Stimulated activated CD8-positive, alpha-beta memory T cell treated with anti-CD3 and anti-CD28 coated beads, Interleukin-4, amount 100 ng/mL, for 24 hours (primary cell): Measurements from ENCODE around the gene SERPINE1.
"Not testable (repeated sequence)": the region's sequence is repeated elsewhere in the genome, so short reads cannot be mapped to it uniquely, and the experiment has no call there.

Experiments used
- DNase-seq: peaks from one replicate; pipeline ENCODE4 v3.0.0-alpha.2; 2020; ENCODE audit warnings: low read depth

SERPINE1 gene

GRCh38 chr7:101102026-101102425 lies 24.9 kb upstream of the SERPINE1 start:
- no peak for DNase-seq

- not testable (repeated sequence) for DNase-seq
Observed at GRCh38 chr7:101103701-101104100, 23.2 kb upstream of the SERPINE1 start.

DNA sequence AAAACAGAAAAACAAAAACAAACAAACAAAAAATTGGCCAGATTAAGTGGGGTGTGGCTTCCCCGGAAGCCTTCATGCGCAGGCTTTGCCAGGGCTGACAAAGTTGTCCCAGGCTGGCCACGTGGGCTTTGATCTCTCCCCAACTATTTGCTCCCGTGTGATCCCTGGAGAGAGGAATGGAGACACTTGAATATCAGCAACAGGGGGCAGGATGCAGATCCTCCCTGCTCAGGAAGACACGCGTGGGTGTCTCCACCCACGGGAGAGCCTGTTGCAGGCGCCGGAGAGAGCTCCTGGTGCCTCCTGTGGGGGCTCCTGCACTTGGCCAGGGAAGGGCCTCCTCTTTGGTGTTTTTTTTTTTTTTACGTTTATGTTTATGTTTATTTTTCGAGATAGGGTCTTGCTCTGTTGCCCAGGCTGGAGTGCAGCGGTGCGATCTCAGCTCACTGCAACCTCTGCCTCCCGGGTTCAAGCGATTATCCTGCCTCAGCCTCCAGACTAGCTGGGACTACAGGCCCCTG lies 22.7 kb upstream of the SERPINE1 start:
- no peak for DNase-seq

GRCh38 chr7:101104799-101105198 lies 22.1 kb upstream of the SERPINE1 start:
- DNase-seq: no peak

- DNase-seq: not testable (repeated sequence)
Observed at GRCh38 chr7:101105248-101105647, 21.7 kb upstream of the SERPINE1 start.

DNA sequence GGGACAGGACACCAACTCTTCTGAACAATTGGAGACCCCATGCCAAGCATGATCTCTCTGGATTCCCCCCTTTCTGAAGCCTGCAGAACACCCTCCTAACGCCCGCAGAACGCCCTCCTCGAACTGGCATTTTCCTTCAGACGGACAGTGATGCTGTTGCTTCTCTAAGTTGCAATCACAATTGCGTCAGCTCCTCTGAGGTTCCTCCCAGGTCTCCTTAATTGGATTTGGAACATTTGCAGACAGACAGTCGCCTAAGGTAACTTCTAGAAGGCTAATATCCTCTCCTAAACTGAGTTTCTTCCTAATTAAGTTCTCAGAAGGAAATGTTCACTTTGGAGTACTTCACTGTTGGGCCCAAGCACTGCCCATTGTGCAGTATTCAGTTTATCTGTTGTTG lies 20.5 kb upstream of the SERPINE1 start:
- no peak for DNase-seq

DNA sequence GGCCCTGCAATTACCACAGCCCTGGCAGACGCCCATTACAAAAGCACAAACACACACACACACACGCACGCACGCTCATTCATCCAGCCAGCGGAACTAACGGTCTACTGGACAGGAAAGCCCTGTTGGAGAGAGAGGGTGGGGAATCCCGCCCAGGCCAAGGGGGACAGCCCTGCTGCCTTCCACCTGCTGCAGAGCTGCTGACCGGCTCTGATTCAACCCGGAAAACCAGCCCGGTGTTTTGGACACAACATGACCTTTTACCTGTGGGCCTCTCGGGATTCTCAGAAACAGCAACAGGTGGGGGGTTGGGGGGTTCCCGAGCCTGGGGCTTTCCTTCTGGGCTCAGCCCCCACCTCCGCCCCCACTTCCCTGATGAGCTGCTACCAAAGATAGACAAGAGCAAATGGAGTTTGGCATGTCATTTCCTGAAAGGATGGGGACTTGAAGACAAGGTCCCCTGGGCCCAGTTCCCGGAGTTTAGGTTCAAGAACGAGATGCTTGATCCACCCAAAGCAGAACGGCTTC lies 18.5 kb upstream of the SERPINE1 start:
- no peak for DNase-seq

- no peak for DNase-seq
Observed at GRCh38 chr7:101108961-101109360, 17.9 kb upstream of the SERPINE1 start.

DNA sequence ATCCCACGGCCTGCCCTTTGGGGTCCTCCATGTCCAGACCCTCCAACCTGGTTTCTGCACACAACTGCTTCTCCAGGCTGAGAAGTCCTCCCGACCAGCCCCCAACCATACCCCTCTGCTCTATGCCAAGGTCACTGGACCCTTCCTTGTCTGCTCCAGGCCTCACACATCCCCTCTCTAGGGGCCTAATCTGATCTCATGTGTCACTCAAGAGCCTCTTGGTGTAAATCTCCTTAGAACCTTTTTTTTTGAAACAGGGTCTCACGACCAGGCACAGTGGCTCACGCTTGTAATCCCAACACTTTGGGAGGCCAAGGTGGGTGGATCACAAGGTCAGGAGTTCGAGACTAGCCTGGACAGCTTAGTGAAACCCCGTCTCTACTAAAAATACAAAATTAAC lies 17.5 kb upstream of the SERPINE1 start:
- no peak for DNase-seq

GRCh38 chr7:101111261-101111660 lies 15.6 kb upstream of the SERPINE1 start:
- no peak for DNase-seq

DNA sequence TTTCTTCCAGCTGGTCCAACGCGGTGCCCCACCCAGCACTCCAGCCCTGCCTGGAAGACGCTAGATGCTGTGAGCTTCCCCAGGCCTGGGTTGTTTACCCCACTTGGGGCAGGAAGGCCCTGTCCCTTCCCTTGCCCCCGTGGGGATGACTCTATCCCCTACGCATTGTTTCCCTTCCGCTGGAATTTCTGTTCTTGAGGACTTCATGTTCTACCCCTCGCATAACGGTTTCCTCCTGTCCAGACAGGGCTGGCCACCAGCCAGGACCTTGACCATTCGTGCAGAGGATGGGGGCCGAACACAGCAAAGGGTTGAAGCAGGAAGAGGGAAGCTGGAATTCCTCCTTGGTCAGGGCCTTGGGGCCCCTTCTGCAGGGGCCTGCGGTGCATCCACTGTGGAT lies 14.7 kb upstream of the SERPINE1 start:
- DNase-seq: no peak

GRCh38 chr7:101113140-101113539 lies 13.8 kb upstream of the SERPINE1 start:
- DNase-seq: not testable (repeated sequence)

DNA sequence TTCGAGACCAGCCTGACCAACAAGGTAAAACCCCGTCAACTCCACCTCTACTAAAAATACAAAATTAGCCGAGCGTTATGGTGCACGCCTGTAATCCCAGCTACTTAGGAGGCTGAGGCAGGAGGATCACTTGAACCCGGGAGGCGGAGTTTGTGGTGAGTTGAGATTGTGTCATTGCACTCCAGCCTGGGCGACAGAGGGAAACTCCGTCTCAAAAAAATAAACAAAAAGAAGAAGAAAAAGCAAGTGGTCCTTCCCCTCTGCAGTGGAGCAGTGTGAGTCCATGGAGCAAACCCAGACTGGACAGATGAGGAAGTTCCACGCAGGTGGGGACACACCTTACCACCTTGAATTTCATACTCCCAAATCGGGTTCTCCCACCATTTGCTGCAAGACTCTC lies 13.1 kb upstream of the SERPINE1 start:
- no peak for DNase-seq

- no peak for DNase-seq
Observed at GRCh38 chr7:101114492-101114891, 12.4 kb upstream of the SERPINE1 start.

GRCh38 chr7:101115215-101115614 lies 11.7 kb upstream of the SERPINE1 start:
- DNase-seq: no peak

DNA sequence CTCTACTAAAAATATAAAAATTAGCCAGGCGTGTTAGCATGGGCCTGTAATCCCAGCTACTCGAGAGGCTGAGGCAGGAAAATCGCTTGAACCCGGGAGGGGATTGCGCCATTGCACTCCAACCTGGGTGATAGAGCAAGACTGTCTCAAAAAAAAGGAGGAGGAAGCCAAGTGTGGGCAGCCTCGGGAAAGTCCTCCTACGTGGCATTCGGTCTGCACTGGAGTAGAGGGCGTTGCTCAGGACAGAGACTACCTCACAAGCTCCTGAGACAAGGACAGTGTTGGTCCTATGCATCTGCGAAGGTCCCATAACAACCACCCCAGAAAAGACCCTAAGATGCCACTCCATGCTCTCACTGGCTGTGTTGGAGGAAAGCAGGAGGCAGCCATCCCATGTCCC lies 10.0 kb upstream of the SERPINE1 start:
- DNase-seq: no peak

- DNase-seq: no peak
Observed at GRCh38 chr7:101118856-101119255, 8.0 kb upstream of the SERPINE1 start.

GRCh38 chr7:101119876-101120275 lies 7.0 kb upstream of the SERPINE1 start:
- DNase-seq: no peak

GRCh38 chr7:101120315-101120714 lies 6.6 kb upstream of the SERPINE1 start:
- DNase-seq: no peak

GRCh38 chr7:101121631-101121990 lies 5.3 kb upstream of the SERPINE1 start:
- DNase-seq: not testable (repeated sequence)

DNA sequence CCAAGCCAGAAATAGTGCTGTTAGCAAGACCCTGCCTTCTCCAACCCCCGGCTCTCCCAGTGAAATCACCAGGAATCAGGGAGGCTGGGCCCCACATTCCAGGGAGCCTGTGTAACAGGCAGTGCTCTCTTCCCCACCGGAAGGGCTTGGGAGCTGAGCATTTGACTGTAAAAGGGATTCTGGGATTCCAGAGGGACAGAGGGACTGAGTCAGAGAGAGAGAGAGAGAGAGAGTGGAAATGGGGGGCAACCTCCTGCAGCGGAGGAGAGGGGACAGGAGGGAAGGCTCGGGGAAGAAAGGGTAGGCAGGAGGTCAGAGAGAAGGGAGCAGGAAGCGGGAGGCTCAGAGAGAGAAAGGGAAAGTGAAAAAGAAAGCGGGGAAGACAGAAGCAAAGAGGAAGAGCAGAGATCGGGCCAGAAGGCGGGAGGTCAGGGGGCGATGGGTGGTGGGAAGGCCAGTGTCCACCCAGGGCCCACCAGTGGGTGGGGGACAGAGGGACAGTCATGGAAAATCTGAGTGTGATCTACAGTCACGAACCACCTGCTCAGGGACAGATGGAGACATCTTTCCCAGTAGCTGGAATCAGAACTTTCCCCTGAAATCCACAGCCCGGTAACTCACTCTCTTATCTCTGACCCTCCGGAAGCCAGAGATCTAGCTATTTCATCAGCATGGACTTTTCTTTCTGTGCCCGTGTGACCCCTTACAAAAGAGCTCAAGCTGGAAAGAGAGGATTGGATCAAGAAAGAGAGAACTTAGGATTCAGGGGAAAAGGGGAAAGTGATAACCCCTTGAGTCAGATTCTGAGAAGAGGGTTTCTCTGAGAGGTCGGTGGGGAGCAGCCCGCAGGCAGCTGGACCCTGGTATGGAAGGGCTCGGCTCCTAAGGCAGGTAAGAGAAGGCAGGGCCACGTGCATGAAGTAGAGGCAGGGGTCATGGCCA lies 4.6 kb upstream of the SERPINE1 start:
- no peak for DNase-seq

GRCh38 chr7:101122933-101123702 lies 3.8 kb upstream of the SERPINE1 start:
- no peak for DNase-seq

DNA sequence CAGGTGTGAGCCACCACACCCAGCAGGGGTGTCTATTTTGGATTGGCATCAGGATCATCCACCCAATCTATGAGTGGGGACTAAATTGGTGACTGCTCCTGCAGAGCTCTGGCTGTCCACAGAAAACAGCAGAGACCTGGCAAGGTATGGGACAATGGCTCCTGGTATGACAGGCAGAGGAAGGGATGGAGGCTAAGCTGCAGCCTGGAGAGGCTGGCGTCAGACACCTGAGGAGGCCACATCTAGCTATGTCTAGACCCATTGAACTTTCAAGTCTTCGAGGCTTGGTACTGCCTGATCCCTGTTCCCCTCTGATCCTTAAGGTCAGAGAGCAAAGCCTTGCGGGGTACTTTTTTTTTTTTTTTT lies 3.2 kb upstream of the SERPINE1 start:
- no peak for DNase-seq
